ENCODE data around the gene UGGT1. TPM values are rescaled to one million over a fixed set of nuclear protein-coding genes. Genes with fewer than 3 reads are reported as not detected.

UGGT1 gene
- total RNA-seq, 1 donor from 2014 or later, result 47.1 TPM

DNA sequence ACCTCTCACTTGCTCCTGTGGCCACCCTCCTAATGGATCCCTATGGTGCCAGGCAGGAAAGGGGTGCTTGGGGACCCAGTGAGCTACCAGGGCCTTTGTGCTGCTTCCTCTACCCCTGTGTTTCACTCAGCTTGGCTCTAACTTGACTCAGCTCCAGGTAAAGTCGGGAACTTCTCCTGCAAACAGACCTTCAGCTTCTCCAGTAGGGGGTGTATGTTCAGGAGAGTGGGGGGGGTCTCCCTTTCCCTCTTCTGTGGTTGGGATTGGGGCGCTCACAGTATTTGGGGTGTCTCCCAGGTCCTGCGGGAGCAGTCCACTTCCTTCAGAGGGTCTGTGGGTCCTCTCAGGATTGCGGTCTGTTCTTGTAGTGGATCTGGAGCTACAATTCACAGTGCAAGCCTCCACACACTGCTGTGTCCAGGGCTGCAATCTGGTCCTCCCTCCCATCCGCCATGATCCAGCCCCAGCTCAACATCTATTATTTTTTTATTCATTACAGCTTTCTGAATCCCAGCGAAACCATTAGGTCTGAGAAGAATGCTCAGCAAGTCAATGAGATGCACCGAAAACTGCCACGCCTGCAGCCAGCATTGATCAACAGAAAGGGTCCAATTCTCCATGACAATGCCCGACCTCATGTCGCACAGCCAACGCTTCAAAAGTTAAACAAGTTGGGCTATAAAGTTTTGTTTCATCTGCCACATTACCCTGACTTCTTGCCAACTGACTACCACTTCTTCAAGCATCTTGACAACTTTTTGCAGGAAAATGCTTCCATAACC is 36.7 kb upstream of the UGGT1 start:
- Mint-ChIP-seq H3K9me3 (ENCODE audit: low read depth) (peaks cover 10% of the 10 kb centered on the region), H3K27ac (ENCODE audit: unreplicated experiment) (no peak overlapping the region), H3K4me1 (ENCODE audit: low read depth) (no peaks in the 10 kb centered on the region), H3K27me3 (ENCODE audit: low read depth) (peaks cover 18% of the 10 kb centered on the region), H3K36me3 (ENCODE audit: low read depth) (peaks cover 8% of the 10 kb centered on the region), H3K4me3 (ENCODE audit: unreplicated experiment) (no peak overlapping the region)
- TF ChIP-seq, protein P1, sequence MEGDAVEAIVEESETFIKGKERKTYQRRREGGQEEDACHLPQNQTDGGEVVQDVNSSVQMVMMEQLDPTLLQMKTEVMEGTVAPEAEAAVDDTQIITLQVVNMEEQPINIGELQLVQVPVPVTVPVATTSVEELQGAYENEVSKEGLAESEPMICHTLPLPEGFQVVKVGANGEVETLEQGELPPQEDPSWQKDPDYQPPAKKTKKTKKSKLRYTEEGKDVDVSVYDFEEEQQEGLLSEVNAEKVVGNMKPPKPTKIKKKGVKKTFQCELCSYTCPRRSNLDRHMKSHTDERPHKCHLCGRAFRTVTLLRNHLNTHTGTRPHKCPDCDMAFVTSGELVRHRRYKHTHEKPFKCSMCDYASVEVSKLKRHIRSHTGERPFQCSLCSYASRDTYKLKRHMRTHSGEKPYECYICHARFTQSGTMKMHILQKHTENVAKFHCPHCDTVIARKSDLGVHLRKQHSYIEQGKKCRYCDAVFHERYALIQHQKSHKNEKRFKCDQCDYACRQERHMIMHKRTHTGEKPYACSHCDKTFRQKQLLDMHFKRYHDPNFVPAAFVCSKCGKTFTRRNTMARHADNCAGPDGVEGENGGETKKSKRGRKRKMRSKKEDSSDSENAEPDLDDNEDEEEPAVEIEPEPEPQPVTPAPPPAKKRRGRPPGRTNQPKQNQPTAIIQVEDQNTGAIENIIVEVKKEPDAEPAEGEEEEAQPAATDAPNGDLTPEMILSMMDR (IDR thresholded peaks at IDR 0.05), result no peak
- no peak for DNase-seq (ENCODE audit: low spot score)

DNA sequence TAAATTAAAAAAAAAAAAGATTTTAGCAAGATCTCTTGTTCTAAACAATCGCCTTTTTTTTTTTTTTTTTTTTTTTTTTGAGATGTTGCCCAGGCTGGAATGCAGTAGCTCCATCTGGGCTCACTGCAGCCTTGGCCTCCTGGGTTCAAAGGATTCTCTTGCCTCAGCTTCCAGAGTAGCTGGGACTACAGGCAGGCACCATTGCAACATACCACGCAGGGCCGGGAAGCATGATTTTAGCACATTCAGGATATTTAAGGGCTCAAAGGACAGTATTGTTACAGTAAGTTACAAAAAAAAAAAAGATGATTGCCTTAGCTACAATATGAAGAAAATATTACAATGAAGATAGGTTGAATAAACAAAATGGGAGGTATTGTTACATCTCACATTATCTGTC is 33.7 kb upstream of the UGGT1 start:
- Mint-ChIP-seq H3K4me3 (ENCODE audit: unreplicated experiment) (no peak overlapping the region), H3K36me3 (ENCODE audit: low read depth) (no peaks in the 10 kb centered on the region), H3K9me3 (ENCODE audit: low read depth) (no peaks in the 10 kb centered on the region), H3K4me1 (ENCODE audit: low read depth) (no peaks in the 10 kb centered on the region), H3K27me3 (ENCODE audit: low read depth) (peaks cover 7% of the 10 kb centered on the region), H3K27ac (ENCODE audit: unreplicated experiment) (no peak overlapping the region)
- no peak for DNase-seq (ENCODE audit: low spot score)
- TF ChIP-seq, protein P1 (IDR thresholded peaks at IDR 0.05), result no peak

DNA sequence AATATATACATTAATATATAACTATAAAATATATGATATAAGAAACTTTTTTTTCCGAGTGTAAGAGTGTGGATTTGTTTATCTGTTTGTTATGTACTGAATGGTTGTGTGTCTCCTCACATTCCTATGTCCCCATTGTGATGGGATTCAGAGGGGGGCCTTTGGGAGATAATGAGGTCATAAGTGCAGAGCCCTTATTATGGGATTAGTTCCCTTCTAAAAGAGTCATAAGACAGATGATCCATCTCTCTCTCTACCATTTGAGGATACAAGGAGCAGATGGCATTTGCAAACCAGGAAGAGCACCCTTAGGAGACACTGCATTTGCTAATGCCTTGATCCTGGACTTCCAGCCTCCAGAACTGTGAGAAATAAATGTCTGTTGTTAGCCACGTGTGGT is 32.9 kb upstream of the UGGT1 start:
- Mint-ChIP-seq H3K27me3 (ENCODE audit: low read depth) (peaks cover 2% of the 10 kb centered on the region), H3K27ac (ENCODE audit: unreplicated experiment) (no peak overlapping the region), H3K4me3 (ENCODE audit: unreplicated experiment) (no peak overlapping the region), H3K9me3 (ENCODE audit: low read depth) (no peaks in the 10 kb centered on the region), H3K4me1 (ENCODE audit: low read depth) (no peaks in the 10 kb centered on the region), H3K36me3 (ENCODE audit: low read depth) (no peaks in the 10 kb centered on the region)
- TF ChIP-seq, protein P1 (IDR thresholded peaks at IDR 0.05), result no peak
- DNase-seq (ENCODE audit: low spot score), result no peak

DNA sequence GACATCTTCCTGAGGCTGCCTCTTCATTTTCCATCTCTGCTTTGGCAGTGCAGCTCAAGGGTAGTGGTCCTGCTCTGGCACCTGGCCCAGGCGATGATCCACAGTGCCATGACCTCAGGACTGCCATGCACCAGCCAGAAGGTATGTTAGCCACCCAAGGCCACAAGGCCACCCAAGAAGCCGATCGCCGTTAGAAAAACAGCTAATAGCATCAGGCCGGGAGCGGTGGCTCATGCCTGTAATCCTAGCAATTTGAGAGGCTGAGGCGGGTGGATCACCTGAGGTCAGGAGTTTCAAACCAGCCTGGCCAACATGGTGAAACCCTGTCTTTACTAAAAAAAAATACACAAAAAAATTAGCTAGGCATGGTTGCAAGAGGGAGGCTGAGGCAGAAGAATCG is 28.4 kb upstream of the UGGT1 start:
- TF ChIP-seq, protein P1 (IDR thresholded peaks at IDR 0.05), result no peak
- no peaks in the 10 kb centered on the region for H3K36me3 Mint-ChIP-seq (ENCODE audit: low read depth)
- H3K27me3 Mint-ChIP-seq (ENCODE audit: low read depth), result no peaks in the 10 kb centered on the region
- H3K4me1 Mint-ChIP-seq (ENCODE audit: low read depth), result peaks cover 5% of the 10 kb centered on the region
- no peak overlapping the region for H3K27ac Mint-ChIP-seq (ENCODE audit: unreplicated experiment)
- H3K4me3 Mint-ChIP-seq (ENCODE audit: unreplicated experiment), result no peak overlapping the region
- DNase-seq (ENCODE audit: low spot score), result no peak
- H3K9me3 Mint-ChIP-seq (ENCODE audit: low read depth), result no peaks in the 10 kb centered on the region

DNA sequence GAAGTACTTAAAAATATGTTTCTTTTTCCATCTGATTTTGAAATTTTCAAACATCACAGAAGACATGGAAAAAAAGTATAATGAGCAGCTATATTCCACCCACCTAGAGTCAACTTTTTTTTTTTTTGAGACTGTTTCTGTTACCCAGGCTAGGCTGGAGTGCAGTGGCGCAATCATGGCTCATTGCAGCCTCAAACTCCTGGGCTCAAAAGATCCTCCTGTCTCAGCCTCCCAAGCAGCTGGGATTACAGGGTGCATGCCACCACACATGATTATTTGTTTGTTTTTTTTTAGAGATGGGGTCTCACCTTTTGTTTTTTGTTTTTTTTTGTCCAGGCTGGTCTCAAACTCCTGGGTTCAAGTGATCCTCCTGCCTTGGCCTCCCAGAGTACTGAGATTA is 26.6 kb upstream of the UGGT1 start:
- Mint-ChIP-seq H3K27me3 (ENCODE audit: low read depth) (no peaks in the 10 kb centered on the region), H3K9me3 (ENCODE audit: low read depth) (no peaks in the 10 kb centered on the region), H3K4me1 (ENCODE audit: low read depth) (peaks cover 5% of the 10 kb centered on the region), H3K4me3 (ENCODE audit: unreplicated experiment) (no peak overlapping the region), H3K27ac (ENCODE audit: unreplicated experiment) (no peak overlapping the region), H3K36me3 (ENCODE audit: low read depth) (no peaks in the 10 kb centered on the region)
- DNase-seq (ENCODE audit: low spot score), result no peak
- TF ChIP-seq, protein P1 (IDR thresholded peaks at IDR 0.05), result no peak
